Colonic mucosa (tissue), 4 donors: ENCODE data around the gene ADGRV1. TPM values are rescaled to one million over a fixed set of nuclear protein-coding genes. Genes with fewer than 3 reads are reported as not detected.

Experiments used
- DNase-seq: peaks from one replicate; pipeline ENCODE4 v3.0.0-alpha.2; 2020
- H3K27ac ChIP-seq: fragments of 200-600 bp; one replicate; pipeline ENCODE4 v1.8.0; 2021
- H3K27me3 ChIP-seq: fragments of 200-600 bp; one replicate; pipeline ENCODE4 v1.8.0; 2021
- H3K36me3 ChIP-seq: fragments of 200-600 bp; one replicate; pipeline ENCODE4 v1.8.0; 2021
- H3K4me1 ChIP-seq: fragments of 200-600 bp; one replicate; pipeline ENCODE4 v1.8.0; 2021; ENCODE audit warnings: mild to moderate bottlenecking
- H3K4me3 ChIP-seq: fragments of 200-600 bp; one replicate; pipeline ENCODE4 v1.8.0; 2021
- H3K9ac ChIP-seq, 2 donors: one replicate each; pipeline ENCODE4 v1.7.0; 2013; ENCODE audit warnings: control low read depth in 2 of 2, low read depth in 2 of 2, low read length in 2 of 2
- H3K9me3 ChIP-seq: fragments of 200-600 bp; one replicate; pipeline ENCODE4 v1.8.0; 2021
- intact Hi-C: fragments of 100-400 bp; cut with DNase I; formaldehyde crosslinking; loops from one replicate; pipeline ENCODE4 v1.14.1; 2022
- total RNA-seq, 2 donors: library from RNA; stranded (reverse); fragmentation: NEBNext Ultra II Directional in 1 of 2; extraction: Animal tissue kit (Norgen Biotek cat#: 25700) in 1 of 2; gene quantifications; one replicate each; pipeline ENCODE4 v1.2.1, GENCODE V29; 2021
- TF ChIP-seq, protein P1 (sequence below): fragments of 200-600 bp; IDR thresholded peaks from one replicate; pipeline ENCODE4 v1.8.0; 2022; ENCODE audit warnings: antibody characterized with exemption, mild to moderate bottlenecking
- donor health status: healthy.
- donor health status: DM: no; HTN: no; CAD: no.
- donor health status: DM: no; HTN: no; CAD: no.

ADGRV1 gene
- total RNA-seq, 2 donors from 2014 or later: 5.1 to 12.9 TPM

DNA sequence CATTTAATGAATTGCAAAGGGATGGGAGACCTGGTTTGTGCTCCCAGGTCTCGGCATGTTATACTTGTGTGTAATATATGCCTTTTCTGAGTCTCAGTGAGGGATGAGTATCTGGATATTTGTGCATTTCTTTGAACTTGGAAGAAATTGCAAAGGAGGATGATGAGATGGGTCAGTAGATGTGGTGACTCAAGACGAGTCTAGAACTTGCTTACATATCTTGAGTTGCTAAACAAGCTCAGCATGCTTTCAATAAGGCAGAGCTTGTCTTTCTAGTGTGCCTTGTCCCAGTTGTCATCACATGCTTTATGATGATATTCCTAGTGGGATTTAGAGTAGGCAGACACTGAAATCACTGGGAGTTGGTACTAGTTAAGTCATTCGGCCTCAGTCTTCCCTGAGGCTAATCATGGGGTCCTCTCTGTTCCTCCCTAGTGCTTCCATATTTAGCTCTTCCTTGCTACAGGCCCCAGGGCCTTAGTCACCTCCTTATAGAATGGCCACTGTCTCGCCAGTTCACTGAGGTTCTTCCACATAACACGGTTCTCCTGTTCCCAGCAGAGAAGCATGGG lies 602.2 kb downstream of the ADGRV1 start:
- H3K9ac ChIP-seq: no peak overlapping the region
- TF ChIP-seq, protein P1, sequence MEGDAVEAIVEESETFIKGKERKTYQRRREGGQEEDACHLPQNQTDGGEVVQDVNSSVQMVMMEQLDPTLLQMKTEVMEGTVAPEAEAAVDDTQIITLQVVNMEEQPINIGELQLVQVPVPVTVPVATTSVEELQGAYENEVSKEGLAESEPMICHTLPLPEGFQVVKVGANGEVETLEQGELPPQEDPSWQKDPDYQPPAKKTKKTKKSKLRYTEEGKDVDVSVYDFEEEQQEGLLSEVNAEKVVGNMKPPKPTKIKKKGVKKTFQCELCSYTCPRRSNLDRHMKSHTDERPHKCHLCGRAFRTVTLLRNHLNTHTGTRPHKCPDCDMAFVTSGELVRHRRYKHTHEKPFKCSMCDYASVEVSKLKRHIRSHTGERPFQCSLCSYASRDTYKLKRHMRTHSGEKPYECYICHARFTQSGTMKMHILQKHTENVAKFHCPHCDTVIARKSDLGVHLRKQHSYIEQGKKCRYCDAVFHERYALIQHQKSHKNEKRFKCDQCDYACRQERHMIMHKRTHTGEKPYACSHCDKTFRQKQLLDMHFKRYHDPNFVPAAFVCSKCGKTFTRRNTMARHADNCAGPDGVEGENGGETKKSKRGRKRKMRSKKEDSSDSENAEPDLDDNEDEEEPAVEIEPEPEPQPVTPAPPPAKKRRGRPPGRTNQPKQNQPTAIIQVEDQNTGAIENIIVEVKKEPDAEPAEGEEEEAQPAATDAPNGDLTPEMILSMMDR: no peak
- no peak overlapping the region for H3K4me3 ChIP-seq
- no peaks in the 10 kb centered on the region for H3K9me3 ChIP-seq
- H3K27me3 ChIP-seq: no peaks in the 10 kb centered on the region
- H3K36me3 ChIP-seq: no peaks in the 10 kb centered on the region
- DNase-seq: no peak
- H3K4me1 ChIP-seq: no peaks in the 10 kb centered on the region
- intact Hi-C loops: no loop called here
- no peak overlapping the region for H3K27ac ChIP-seq

DNA sequence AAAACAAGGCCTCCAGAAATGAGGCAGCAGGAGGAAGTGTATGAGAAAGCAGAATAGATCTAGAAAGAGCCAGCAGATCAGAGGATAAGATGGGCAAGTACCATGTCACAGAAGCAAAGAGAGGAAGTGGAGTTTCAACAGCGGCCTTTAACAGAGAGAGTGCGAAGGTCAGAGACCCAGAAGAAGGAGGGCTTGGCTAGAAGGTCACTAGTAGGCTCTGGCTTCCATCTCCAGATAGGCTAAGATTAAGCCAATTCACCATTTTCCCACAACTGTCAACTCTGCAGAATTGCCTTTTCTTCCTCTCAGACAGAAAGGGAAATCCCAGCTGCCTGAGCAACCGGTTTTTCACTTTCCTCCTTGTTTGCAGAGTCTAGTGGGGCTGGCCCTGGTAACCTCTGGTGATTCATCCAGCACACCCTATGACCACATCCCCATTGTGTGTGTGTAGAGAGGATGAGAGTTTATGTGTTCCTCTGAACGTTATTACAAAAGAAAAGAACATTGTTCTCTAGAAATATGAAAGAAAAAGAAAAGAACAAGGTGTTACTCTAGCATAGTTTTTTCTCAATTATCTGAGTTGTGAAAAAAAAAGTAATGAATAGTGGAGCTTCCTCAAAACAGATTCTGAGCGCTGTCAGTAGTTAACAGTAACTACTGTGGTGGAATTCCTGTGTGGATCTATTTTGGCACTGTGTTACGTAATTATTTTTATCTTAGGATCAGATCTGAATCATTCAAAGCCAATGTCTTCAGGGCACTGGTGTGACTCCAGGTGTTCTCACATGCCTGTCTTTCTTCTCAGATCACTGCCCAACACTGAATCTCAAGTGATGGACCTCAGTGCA lies 604.2 kb downstream of the ADGRV1 start:
- intact Hi-C loops: no loop called here
- peak; percentile 84 for DNase-seq
- no peak overlapping the region for H3K9ac ChIP-seq
- no peaks in the 10 kb centered on the region for H3K4me1 ChIP-seq
- H3K36me3 ChIP-seq: no peaks in the 10 kb centered on the region
- no peaks in the 10 kb centered on the region for H3K27me3 ChIP-seq
- TF ChIP-seq, protein P1: no peak
- peak overlapping the region; percentile 67 for H3K27ac ChIP-seq
- no peak overlapping the region for H3K4me3 ChIP-seq
- no peaks in the 10 kb centered on the region for H3K9me3 ChIP-seq

DNA sequence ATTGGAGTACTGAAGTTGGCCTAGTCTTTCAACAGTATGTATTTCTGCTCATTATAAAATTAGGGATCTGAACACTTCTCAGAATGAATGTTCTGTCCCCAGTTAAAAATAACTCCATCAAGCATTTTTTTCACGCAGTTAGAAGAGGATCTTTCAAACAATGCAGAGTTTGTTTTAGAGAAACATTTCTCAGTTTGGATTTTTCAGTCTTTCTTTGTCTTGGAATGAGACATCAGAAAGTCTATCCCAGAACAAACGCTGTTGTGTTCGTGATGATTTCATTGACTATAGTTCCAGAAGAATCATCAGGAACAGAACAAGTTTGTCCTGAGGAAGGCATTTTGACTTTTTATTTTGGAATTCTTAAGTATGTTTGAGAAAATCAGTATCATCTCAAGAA lies 605.8 kb downstream of the ADGRV1 start:
- Histone ChIP-seq H3K4me3 (no peak overlapping the region), H3K27me3 (no peaks in the 10 kb centered on the region), H3K36me3 (no peaks in the 10 kb centered on the region), H3K27ac (no peak overlapping the region), H3K9ac (no peak overlapping the region), H3K9me3 (no peaks in the 10 kb centered on the region), H3K4me1 (no peaks in the 10 kb centered on the region)
- DNase-seq: no peak
- intact Hi-C loops: no loop called here
- TF ChIP-seq, protein P1: no peak

DNA sequence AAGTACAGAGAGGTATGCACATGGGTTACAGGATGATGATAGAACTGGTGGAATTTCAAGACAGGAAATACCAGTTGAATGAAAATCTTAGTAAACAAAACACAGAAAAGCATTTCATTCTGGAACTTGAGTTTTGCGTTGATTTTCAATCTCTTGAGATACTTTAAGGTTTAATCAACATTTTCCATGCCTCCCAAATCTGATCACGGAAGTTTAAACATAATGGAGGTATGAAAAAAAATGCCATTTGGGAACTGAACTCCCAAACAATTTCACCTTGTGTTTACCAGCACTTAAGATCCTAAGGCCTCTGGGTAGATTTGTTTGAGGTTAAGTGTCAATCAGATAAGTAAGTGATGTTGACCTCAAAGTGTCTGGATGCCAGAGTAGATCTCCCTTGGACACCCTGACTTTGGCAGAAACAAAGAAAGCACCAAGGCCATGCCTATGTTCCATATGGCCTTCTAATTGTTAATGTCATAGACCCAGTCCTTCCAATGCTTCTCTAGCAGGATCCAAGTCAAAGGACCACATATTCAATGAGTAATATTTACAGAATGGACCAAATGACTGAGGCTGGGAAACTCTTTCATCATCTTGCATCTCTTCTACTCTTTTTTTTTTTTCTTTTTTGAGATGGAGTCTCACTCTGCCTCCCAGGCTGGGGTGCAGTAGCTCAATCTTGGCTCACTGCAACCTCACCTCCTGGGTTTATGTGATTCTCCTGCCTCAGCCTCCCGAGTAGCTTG lies 607.6 kb downstream of the ADGRV1 start:
- Histone ChIP-seq H3K36me3 (no peaks in the 10 kb centered on the region), H3K27ac (no peak overlapping the region), H3K27me3 (no peaks in the 10 kb centered on the region), H3K4me1 (no peaks in the 10 kb centered on the region), H3K9me3 (no peaks in the 10 kb centered on the region), H3K4me3 (no peak overlapping the region), H3K9ac (no peak overlapping the region)
- TF ChIP-seq, protein P1: no peak
- intact Hi-C loops: no loop called here
- no peak for DNase-seq

DNA sequence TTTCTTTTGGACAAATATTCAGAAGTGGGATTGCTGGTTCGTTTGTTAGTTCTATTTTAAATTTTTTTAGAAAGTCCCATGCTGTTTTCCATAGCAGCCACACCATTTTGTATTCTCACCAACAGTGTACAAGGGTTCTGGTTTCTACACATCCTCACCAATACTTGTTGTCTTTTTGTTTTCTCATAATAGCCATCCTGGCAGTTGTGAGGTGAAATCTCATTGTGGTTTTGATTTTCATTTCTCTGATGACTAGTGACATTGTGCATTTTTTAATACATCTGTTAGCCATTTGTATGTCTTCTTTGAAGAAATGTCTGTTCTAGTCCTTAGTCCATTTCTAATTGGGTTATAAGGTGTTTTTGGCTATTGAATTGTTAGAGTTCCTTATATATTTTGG lies 610.3 kb downstream of the ADGRV1 start:
- DNase-seq: no peak
- H3K4me3 ChIP-seq: no peak overlapping the region
- H3K36me3 ChIP-seq: no peaks in the 10 kb centered on the region
- TF ChIP-seq, protein P1: no peak
- intact Hi-C loops: no loop called here
- no peaks in the 10 kb centered on the region for H3K4me1 ChIP-seq
- no peak overlapping the region for H3K27ac ChIP-seq
- H3K9ac ChIP-seq: no peak overlapping the region
- H3K9me3 ChIP-seq: no peaks in the 10 kb centered on the region
- no peaks in the 10 kb centered on the region for H3K27me3 ChIP-seq
